H1 (cell line): Measurements from ENCODE around the gene TOP2B.

Experiments used
- CBX8 ChIP-seq: fragments of 300-800, 300-1000 bp; sonication (generic); IDR thresholded peaks from 2 replicates; pipeline ENCODE4 v1.7.1; 2016; ENCODE audit warnings: low read depth, low read length, borderline replicate concordance
- EP300 ChIP-seq, 2 experiments: IDR thresholded peaks; 1 replicate in 1 of 2; 2 replicates in 1 of 2; pipeline ENCODE4 v1.6.1; 2011 to 2012; ENCODE audit warnings: low read depth in 2 of 2, low read length in 2 of 2, mild to moderate bottlenecking in 2 of 2, borderline replicate concordance in 1 of 2, inconsistent platforms in 1 of 2, moderate library complexity in 1 of 2
- JUN ChIP-seq: IDR thresholded peaks from 2 replicates; pipeline ENCODE4 v1.6.1; 2011; ENCODE audit warnings: low read depth, mild to moderate bottlenecking, improper control_type of control experiment, low read length
- RAD21 ChIP-seq, 2 experiments: IDR thresholded peaks in 1 of 2; conservative IDR thresholded peaks in 1 of 2; 2 replicates each; pipeline ENCODE4 v1.6.1; 2011; ENCODE audit warnings: low read depth in 2 of 2, low read length in 2 of 2, improper control_type of control experiment in 1 of 2, inconsistent platforms in 1 of 2, mild to moderate bottlenecking in 1 of 2, moderate library complexity in 1 of 2

DNA sequence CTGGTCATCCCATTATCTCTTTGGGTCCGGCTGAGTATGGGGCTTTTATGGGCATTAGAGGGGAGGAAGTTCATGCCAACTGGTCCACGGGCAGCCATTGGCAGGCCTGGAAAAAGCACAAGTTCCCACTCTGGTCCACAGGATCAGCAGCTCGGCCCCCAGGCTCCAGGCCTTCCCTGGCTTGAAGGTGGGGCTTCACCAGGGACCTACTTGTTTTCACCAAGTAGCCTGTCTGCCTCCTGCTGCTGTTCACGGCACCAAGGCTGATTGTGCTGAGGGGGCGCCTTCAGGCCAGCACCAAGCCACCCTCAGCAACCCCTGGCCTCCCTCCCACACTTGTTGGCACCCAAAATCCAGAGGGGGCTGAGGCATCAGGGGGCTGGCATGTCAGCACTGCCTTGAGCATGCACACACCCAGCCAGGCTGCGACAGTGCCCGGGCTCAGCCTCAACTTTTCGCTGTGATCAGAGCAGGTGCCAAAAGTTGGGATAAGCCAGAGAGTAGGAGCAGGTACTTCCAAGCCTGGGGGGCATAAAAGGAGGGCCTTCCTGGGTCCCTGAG is 9.1 kb upstream of the TOP2B start:
- TF ChIP-seq EP300 (IDR thresholded peaks at IDR 0.05; ENCODE audit: borderline replicate concordance in 1 of 2, low read depth in 2 of 2, low read length in 2 of 2): no peak
- TF ChIP-seq JUN: no peak
- no peak for TF ChIP-seq CBX8
- TF ChIP-seq RAD21 (IDR thresholded peaks at IDR 0.05 in 1 of 2, conservative IDR thresholded peaks at IDR 0.05 in 1 of 2; ENCODE audit: low read depth in 2 of 2, low read length in 2 of 2): no peak
